Pancreas (tissue), 10 donors: ENCODE data around the gene SCGN. TPM values are rescaled to one million over a fixed set of nuclear protein-coding genes. Genes with fewer than 3 reads are reported as not detected.

Experiments used
- ATAC-seq, 4 donors: fragments of 200-7000 bp; cut with Tn5 transposase; one replicate each; pipeline versions ENCODE4 v1.8.0 to v1.9.1; 2020; ENCODE audit warnings: mild to moderate bottlenecking in 4 of 4, moderate library complexity in 4 of 4
- DNase-seq, 6 donors: peaks; one replicate each; pipeline ENCODE4 v3.0.0-alpha.2; 2020
- FAIRE-seq: peaks from 2 replicates; lab custom pipeline; 2012; peaks lifted over from hg19 to GRCh38; lab: Jason Lieb, UNC
- H3K27ac ChIP-seq, 4 donors: fragments of 200-600 bp; sonication (generic); 1 replicate in 3 of 4; 2 replicates in 1 of 4; pipeline versions ENCODE4 v1.5.0 to v1.8.0; 2020
- H3K27me3 ChIP-seq, 4 donors: fragments of 200-600 bp; one replicate each; pipeline ENCODE4 v1.8.0; 2021
- H3K36me3 ChIP-seq, 3 donors: fragments of 200-600 bp; sonication (generic) in 1 of 3; one replicate each; pipeline versions ENCODE4 v1.5.0 to v1.8.0; 2020 to 2021
- H3K4me1 ChIP-seq, 3 donors: fragments of 200-600 bp; one replicate each; pipeline ENCODE4 v1.8.0; 2021
- H3K4me3 ChIP-seq, 4 donors: fragments of 200-600 bp; sonication (generic) in 2 of 4; one replicate each; pipeline versions ENCODE4 v1.5.0 to v1.8.0; 2020 to 2021
- H3K9me3 ChIP-seq, 4 donors: fragments of 200-600 bp; one replicate each; pipeline ENCODE4 v1.8.0; 2021
- CTCF ChIP-seq, 4 donors: fragments of 200-600 bp; sonication (generic) in 3 of 4; IDR thresholded peaks; one replicate each; pipeline versions ENCODE4 v1.5.0 to v1.8.0; 2021; ENCODE audit warnings: antibody characterized with exemption in 4 of 4
- WGBS, 2 donors: extraction: QIAGEN DNeasy Blood & Tissue Kit; methylation state at CpG; one replicate each; pipeline ENCODE4 v1.1.7; 2013; 5-methylcytosine and 5-hydroxymethylcytosine counted together
- intact Hi-C, 3 donors: fragments of 100-400 bp; cut with DNase I; formaldehyde crosslinking; loops; one replicate each; pipeline versions ENCODE4 v1.11.1 to v1.14.2; 2022
- polyA plus RNA-seq, 2 donors: library from polyadenylated mRNA; stranded (reverse); fragments of 200-250 nt; gene quantifications; one replicate each; pipeline ENCODE4 v1.2.3, GENCODE V29; 2013
- total RNA-seq, 6 donors: library from RNA; stranded (reverse); fragmentation: NEBNext Ultra II Directional in 4 of 6; extraction: Animal tissue kit (Norgen Biotek cat#: 25700) in 4 of 6; gene quantifications; one replicate each; pipeline versions ENCODE4 v1.2.1 to v1.2.4, GENCODE V29; 2021 to 2023
- donor health status: healthy with polysubstance abuse.
- donor health status: DM: no; HTN: no; CAD: no; lungs with moderate emphysema.
- donor health status: DM: no; HTN: no; CAD: no.
- donor health status: control.
- donor health status: control.
- donor health status: Bipolar disorder and iron deficiency.
- donor health status: DM: yes; HTN: yes; CAD: no.
- donor health status: DM: no; HTN: no; CAD: no.
- donor health status: DM: no; HTN: no; CAD: no.
- donor health status: DM: yes; HTN: yes; CAD: no.

The SCGN gene
- total and polyA plus RNA-seq, 8 donors, result 13.4 to 224 (median 30.3) TPM

- no peak overlapping the region for H3K4me3 ChIP-seq
- intact Hi-C loops, result no loop called here
- WGBS, 2 donors, result 54 to 58% methylated on average over 4 of the region's 4 CpGs
- H3K4me1 ChIP-seq, result no peaks in the 10 kb centered on the region
- no peaks in the 10 kb centered on the region for H3K27me3 ChIP-seq
- FAIRE-seq (no peak), ATAC-seq (no peak), DNase-seq (no peak)
- H3K27ac ChIP-seq, result no peak overlapping the region
- no peaks in the 10 kb centered on the region for H3K36me3 ChIP-seq
- TF ChIP-seq CTCF (IDR thresholded peaks at IDR 0.05), result no peak
- no peaks in the 10 kb centered on the region for H3K9me3 ChIP-seq
These were observed 21.3 kb upstream of the SCGN start for GRCh38 chr6:25630508-25631278.

- no peaks in the 10 kb centered on the region for H3K36me3 ChIP-seq
- no peaks in the 10 kb centered on the region for H3K4me1 ChIP-seq
- no peaks in the 10 kb centered on the region for H3K27me3 ChIP-seq
- 87 to 95% methylated on average over 2 of the region's 2 CpGs for WGBS, 2 donors
- ATAC-seq (no peak), DNase-seq (no peak), FAIRE-seq (no peak)
- no peaks in the 10 kb centered on the region for H3K9me3 ChIP-seq
- H3K4me3 ChIP-seq, result no peak overlapping the region
- no peak for TF ChIP-seq CTCF (IDR thresholded peaks at IDR 0.05)
- no peak overlapping the region for H3K27ac ChIP-seq
- intact Hi-C loops, result no loop called here
These were observed 16.1 kb upstream of the SCGN start for GRCh38 chr6:25635886-25636317.

- H3K9me3 ChIP-seq, result no peaks in the 10 kb centered on the region
- FAIRE-seq, result no peak
- no peak for TF ChIP-seq CTCF (IDR thresholded peaks at IDR 0.05)
- no peak for DNase-seq
- H3K36me3 ChIP-seq, result no peaks in the 10 kb centered on the region
- H3K27me3 ChIP-seq, result no peaks in the 10 kb centered on the region
- intact Hi-C loops, result no loop called here
- H3K27ac ChIP-seq, result no peak overlapping the region
- H3K4me1 ChIP-seq, result peaks cover 0 to 3% (median 0%) of the 10 kb centered on the region in 3 donors
- ATAC-seq, result no peak
- no peak overlapping the region for H3K4me3 ChIP-seq
- 51 to 52% methylated on average over 1 of the region's 1 CpG for WGBS, 2 donors
These were observed 14.8 kb upstream of the SCGN start for GRCh38 chr6:25637211-25637610.

GRCh38 chr6:25637960-25638434, 14.0 kb upstream of the SCGN start:
- Histone ChIP-seq H3K9me3 (no peaks in the 10 kb centered on the region), H3K4me3 (no peak overlapping the region), H3K27ac (peak overlapping the region in 1 of 4 donors; percentile 17), H3K4me1 (peaks cover 0 to 3% (median 0%) of the 10 kb centered on the region in 3 donors), H3K36me3 (no peaks in the 10 kb centered on the region), H3K27me3 (no peaks in the 10 kb centered on the region)
- DNase-seq (peak in 5 of 6 donors; percentile 33 to 72 (median 62)), ATAC-seq (peak; percentile 68 to 90 (median 82)), FAIRE-seq (no peak)
- 28 to 32% methylated on average over 4 of the region's 4 CpGs for WGBS, 2 donors
- intact Hi-C loops, result no loop called here
- no peak for TF ChIP-seq CTCF (IDR thresholded peaks at IDR 0.05)

GRCh38 chr6:25639653-25640052, 12.4 kb upstream of the SCGN start:
- Histone ChIP-seq H3K27me3 (no peaks in the 10 kb centered on the region), H3K36me3 (no peaks in the 10 kb centered on the region), H3K4me3 (no peak overlapping the region), H3K4me1 (peaks cover 0 to 3% (median 0%) of the 10 kb centered on the region in 3 donors), H3K9me3 (no peaks in the 10 kb centered on the region), H3K27ac (no peak overlapping the region)
- no peak for TF ChIP-seq CTCF (IDR thresholded peaks at IDR 0.05)
- DNase-seq (no peak), ATAC-seq (no peak), FAIRE-seq (no peak)
- intact Hi-C loops, result no loop called here
- WGBS, 2 donors, result 86 to 91% methylated on average over 4 of the region's 4 CpGs
